GM21447 (cell line): ENCODE measurements around the gene ANO2.

Experiments
- ATAC-seq: cut with Tn5 transposase; IDR thresholded peaks from one replicate; pipeline ENCODE4 v1.9.1; 2021; ENCODE audit not compliant: unreplicated experiment

ANO2 gene

GRCh38 chr12:5627053-5627630 is 317.9 kb downstream of the ANO2 start:
- ATAC-seq = no peak

DNA sequence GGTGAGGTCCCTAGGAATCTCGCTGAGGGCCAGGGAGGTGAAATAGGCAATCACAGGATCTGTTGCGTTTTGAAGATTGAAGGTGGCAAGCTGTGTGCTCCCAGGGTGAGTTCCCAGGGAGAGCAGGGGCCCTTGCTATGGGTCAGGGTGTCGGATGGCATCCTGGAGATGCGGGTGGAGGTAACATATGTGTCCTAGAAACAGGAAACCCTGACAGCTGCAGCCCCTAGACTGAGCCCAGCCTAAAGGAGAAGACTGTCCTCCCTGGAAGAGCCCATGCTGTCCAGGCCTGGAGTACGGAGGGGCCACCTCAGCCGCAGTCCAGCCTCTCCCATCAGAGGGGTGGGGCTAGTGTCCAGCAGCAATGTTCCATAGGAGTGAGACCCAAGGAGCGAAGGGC is 318.9 kb downstream of the ANO2 start:
- no peak for ATAC-seq

DNA sequence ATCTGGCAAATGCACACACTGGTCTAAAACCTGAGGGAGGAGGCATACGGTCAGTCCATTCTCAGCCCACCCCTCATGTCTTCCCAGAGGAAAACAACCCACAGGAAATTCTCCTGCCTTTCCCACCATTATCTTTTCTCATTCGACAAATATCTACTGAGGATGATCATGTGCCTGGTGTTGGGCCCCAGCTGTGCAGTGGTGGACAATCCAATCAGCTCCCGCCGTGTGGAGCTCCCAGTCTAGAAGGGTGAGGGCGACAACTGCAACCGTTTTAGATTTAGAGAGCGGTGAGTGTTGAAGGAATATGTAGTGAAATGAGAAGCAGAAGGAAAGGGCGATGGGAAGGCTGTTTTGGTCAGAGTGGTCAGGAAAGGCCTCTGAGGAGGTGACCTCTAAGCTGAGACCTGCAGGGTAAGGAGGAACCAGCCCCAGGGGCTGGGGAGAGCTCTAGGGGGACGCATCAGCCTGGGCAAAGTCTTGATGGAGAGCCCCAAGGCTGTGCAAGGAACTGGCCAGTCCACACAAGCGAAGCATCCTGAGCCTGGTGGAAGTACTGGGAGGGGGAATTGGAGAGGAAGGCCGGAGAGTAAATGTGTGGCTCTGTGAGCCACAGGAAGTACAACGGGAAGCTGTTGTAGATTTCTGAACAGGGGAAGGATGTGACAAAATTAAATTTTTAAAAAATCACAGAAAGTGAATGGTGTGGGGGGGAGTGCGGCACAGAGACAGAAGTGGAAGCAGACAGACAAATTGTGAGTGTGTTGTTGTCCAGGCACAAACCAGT is 320.4 kb downstream of the ANO2 start:
- ATAC-seq = no peak

DNA sequence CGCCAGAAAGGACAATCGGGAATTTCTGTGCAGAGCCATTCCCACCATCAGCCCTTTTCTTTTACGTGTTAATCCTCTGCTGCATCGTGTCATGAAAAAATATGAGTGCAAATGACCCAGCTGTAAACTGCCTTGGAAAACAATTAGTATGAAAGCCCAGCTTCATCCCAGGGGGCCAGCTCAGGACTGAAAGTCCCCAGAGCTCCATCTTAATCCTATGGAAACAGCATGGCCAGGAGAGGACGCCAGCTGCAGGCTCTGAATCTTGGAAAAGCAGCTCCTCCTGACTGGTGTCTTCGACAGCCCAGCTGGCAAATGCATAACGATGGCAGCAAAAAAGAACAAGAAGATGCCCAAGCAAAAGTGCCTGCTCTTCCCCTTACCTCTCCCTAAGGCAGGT is 321.6 kb downstream of the ANO2 start:
- no peak for ATAC-seq

DNA sequence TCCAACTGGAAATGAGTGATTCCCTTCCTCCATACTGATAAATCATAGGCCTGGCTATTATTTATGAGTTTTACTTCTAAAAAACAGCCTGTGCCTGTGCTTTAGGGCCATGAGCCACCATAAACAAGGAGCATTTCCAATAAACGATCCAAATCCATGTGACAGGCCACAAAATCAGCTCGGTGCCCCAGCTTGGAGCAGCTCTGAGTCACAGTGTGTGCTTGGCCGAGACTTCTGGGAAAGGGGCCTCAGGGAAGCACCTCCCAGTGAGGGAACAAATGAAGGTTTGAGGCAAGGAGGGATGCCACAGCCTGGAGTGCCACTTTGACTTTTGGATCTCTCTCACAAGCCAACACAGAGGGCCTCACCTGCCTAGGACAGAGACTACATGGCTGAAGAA is 322.8 kb downstream of the ANO2 start:
- ATAC-seq = no peak

- no peak for ATAC-seq
These were observed 323.7 kb downstream of the ANO2 start for GRCh38 chr12:5621329-5621728.

DNA sequence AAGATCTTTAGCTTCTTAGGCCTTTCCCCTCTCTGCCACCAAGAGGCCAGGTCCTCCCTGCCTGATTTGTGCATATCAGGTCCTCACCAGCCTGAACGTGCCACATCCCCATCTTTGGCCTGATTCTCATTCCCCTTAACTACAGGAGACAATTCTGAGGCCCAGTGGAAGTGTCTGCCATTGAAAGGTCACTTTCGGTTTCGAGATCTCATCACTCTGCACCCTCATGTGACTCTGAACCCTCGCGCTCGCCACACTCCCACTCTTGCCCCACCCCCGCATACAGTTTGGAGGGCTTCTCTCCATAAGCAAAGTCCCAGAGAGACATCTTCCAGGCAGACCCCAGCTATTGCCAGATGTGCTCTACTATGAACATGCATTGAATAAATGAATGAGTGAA is 324.2 kb downstream of the ANO2 start:
- no peak for ATAC-seq

GRCh38 chr12:5619628-5620027 is 325.4 kb downstream of the ANO2 start:
- no peak for ATAC-seq

GRCh38 chr12:5616854-5617253 is 328.2 kb downstream of the ANO2 start:
- no peak for ATAC-seq

DNA sequence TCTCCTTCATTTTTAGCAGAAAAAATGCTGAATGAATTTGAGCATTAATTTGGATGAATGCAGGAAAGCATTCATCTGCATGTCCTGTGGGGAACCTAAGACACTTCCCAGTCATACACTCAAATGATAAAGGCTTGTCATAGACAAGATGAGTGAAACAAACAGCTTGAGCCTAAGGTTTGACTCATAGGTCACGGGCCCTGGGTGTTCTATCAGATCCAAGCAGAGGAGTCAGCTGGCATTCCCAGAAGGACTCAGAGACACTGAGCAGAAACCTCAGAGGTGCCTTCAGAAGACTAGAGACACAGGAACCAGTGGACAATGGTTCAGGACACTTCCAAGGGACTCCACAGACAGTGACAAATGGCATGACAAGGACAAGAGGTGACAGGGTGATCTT is 329.3 kb downstream of the ANO2 start:
- ATAC-seq = no peak

DNA sequence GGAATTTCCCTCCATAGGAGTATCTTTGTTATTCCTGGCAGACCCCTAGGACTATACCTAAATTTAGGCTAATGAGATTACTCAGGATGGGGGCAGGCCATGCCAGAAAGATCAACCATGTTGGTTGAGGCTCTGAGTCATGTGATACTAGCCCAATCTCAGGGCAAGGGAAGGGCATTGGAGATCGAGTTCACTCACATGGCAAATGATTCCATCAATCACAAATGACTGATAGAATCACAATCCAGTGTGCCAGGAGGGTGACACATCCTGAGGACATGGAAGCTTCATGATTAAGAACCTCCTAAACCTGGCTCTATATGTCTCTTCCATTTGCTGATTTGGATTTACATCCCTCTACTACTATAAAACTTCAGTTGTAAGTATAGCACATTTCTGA is 330.8 kb downstream of the ANO2 start:
- ATAC-seq = no peak

- no peak for ATAC-seq
These were observed 332.3 kb downstream of the ANO2 start for GRCh38 chr12:5612556-5613410.

GRCh38 chr12:5611162-5611561 is 333.9 kb downstream of the ANO2 start:
- no peak for ATAC-seq

- ATAC-seq = no peak
These were observed 345.7 kb downstream of the ANO2 start for GRCh38 chr12:5599378-5599777.

DNA sequence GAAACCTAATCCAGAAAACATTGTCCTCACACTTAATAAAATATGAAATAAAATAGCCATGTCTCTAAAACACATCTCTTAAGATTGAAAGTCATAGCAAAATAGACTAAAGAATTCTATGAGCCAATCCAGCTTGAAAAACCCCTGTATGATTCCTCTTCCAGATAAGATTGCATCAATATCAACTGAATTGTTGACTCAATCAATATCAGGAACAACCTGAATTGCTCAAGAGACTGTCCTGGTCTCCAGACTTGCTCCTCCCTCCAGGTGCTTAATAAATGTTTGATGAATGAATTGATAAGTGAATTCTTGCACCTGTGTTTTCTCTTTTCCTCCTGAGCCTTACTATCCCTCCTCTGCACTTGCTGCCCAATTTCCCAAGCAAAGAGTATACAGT is 351.1 kb downstream of the ANO2 start:
- no peak for ATAC-seq

DNA sequence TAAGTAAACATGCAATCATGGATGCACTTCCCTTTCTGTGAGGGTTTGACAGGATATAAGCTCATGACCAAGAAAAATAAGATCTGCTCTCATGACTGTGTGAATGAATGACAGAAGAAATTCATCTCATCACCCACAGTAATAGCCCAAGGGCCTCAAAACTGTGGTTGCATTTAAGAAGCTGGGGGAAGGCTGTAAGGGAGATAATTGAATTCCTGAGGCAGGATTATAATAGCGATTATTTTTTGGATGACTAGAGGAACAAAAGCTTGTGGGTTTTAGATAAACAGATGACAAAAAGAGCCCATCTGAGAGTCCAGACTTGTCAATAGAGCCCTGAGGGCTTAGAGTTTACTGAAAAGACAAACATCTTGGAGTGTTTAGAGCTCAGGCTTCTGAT is 352.0 kb downstream of the ANO2 start:
- no peak for ATAC-seq

DNA sequence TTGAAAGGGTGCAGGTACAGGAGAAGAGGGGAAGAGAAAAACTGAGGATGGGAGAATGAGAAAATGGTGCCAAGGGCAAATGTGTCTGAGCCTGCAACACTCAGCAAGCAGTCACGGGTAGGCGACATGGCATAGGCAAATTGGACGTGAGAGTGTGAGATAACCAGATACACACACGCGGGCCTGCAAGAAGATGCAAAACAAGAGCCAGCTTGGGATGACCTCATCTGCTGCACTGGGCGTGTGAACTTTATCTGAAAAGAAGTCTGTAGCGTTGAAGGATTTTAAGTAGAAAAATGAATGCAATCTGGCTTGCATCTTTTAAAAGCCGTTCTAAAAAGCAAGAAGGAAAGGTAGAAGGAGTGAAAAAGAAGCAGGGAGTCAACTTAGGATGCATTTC is 352.7 kb downstream of the ANO2 start:
- ATAC-seq = no peak

DNA sequence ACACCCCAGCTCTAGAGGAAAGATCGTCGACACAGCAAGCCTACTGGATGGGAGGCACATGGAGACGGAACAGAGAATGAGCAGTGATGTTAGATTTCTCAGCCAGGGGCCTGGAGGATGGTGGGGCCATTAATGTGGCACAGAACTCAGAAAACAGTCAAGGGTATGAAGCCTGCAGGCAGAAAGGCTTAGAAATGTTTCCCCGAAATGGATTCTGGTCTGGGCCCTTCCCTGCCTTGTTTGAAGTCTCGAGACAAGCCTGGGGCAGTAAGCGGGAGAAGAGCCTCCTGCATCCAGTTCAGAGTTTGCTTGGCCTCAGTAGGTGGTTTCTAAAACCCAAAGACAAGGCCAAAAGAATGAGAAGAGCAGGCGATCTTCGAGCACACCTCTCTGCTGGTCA is 354.7 kb downstream of the ANO2 start:
- ATAC-seq = no peak

GRCh38 chr12:5589054-5589453 is 356.0 kb downstream of the ANO2 start:
- ATAC-seq = no peak

DNA sequence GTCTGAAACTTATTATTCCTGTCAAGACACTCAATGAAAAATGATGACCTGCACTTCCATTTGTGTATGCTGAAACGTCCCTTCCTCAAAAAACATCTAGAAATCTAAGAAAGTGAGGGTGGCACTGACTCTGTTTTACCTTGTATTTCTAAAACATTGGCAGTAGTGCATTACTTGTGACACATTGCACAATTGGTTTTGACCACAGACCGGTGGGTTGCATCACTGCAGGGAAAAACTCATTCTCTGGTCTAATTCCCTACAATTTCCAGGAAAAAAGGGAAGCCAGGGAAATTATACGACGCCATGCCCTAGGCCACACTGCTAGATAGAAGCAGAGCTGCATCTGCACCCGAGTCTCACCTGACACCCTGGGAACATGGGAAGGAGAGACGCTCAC is 356.5 kb downstream of the ANO2 start:
- ATAC-seq = no peak

GRCh38 chr12:5588176-5588575 is 356.9 kb downstream of the ANO2 start:
- no peak for ATAC-seq

DNA sequence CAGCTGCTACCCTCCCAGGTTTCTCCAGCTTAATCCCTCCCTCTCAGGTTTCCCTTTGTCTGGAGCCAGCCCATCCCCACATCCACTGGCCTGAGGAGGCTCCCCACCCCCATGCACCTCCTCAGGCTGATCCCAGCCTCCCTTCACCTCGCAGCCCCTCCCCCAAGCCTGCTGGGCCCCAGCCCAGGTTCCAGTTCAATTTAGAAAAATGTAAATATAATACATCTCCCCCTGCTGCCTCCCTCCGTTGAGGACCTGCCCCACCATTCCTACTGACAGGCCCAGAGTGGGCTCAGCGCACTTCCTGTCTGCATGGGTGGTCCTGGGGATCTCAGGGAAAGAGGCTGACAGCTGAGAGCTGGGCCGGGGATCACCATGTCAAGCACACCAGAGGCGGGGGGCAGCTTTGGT is 357.3 kb downstream of the ANO2 start:
- no peak for ATAC-seq
